GM06990 (cell line): ENCODE measurements around the gene PICK1.

ENCODE experiments used
- DNase-seq: peaks from one replicate; pipeline ENCODE4 v3.0.0-alpha.2; 2011; ENCODE audit not compliant: insufficient read length; ENCODE audit errors: extremely low read depth
- H3K27me3 ChIP-seq: replicated peaks from 2 replicates; pipeline ENCODE4 v1.6.0; 2011; ENCODE audit warnings: low read length; ENCODE audit not compliant: control insufficient read depth, insufficient read depth
- H3K36me3 ChIP-seq: 2 replicates; pipeline ENCODE4 v1.5.1; 2011; ENCODE audit warnings: low read length; ENCODE audit not compliant: control insufficient read depth, insufficient read depth
- H3K4me3 ChIP-seq: replicated peaks from 2 replicates; pipeline ENCODE4 v1.5.1; 2011; ENCODE audit warnings: low read depth, mild to moderate bottlenecking, control low read depth, low read length
- CTCF ChIP-seq: IDR thresholded peaks from 2 replicates; pipeline ENCODE4 v1.5.1; 2011; ENCODE audit warnings: low read length, control low read depth, mild to moderate bottlenecking, inconsistent platforms; ENCODE audit not compliant: insufficient read depth, poor library complexity, severe bottlenecking

The PICK1 gene

DNA sequence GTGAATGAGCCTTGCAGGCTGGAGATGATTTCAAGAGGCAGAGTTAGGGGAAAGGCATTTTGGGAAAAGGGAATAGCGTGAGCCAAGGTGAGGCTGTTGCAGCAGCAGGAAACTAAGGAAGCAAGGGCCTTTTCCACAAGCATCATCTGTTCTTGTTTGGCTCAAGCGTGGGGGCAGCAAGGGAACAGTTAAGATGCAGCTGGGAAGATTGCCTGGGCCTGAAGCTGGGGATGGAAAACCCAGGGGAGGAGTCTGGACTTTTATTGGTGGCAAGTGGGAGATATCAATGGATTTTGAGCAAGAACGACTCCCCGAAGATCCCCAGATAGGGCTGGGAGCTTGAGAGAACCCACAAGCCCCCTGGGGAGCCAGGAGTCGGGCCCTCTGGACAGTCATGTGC, 27.3 kb upstream of the PICK1 start:
- DNase-seq, result no peak
- no peak for TF ChIP-seq CTCF
- H3K36me3 ChIP-seq, result no peaks in the 10 kb centered on the region
- peaks cover 3% of the 10 kb centered on the region for H3K27me3 ChIP-seq
- H3K4me3 ChIP-seq, result no peak overlapping the region

- TF ChIP-seq CTCF, result no peak
- H3K36me3 ChIP-seq, result no peaks in the 10 kb centered on the region
- H3K27me3 ChIP-seq, result peaks cover 1% of the 10 kb centered on the region
- no peak for DNase-seq
- H3K4me3 ChIP-seq, result no peak overlapping the region
These were observed 26.7 kb upstream of the PICK1 start for GRCh38 chr22:38030311-38031133.

GRCh38 chr22:38031491-38031890, 25.7 kb upstream of the PICK1 start:
- Histone ChIP-seq H3K4me3 (no peak overlapping the region), H3K36me3 (no peaks in the 10 kb centered on the region), H3K27me3 (no peaks in the 10 kb centered on the region; the same call in 1 of the 2 replicates)
- TF ChIP-seq CTCF, result no peak
- DNase-seq, result no peak

DNA sequence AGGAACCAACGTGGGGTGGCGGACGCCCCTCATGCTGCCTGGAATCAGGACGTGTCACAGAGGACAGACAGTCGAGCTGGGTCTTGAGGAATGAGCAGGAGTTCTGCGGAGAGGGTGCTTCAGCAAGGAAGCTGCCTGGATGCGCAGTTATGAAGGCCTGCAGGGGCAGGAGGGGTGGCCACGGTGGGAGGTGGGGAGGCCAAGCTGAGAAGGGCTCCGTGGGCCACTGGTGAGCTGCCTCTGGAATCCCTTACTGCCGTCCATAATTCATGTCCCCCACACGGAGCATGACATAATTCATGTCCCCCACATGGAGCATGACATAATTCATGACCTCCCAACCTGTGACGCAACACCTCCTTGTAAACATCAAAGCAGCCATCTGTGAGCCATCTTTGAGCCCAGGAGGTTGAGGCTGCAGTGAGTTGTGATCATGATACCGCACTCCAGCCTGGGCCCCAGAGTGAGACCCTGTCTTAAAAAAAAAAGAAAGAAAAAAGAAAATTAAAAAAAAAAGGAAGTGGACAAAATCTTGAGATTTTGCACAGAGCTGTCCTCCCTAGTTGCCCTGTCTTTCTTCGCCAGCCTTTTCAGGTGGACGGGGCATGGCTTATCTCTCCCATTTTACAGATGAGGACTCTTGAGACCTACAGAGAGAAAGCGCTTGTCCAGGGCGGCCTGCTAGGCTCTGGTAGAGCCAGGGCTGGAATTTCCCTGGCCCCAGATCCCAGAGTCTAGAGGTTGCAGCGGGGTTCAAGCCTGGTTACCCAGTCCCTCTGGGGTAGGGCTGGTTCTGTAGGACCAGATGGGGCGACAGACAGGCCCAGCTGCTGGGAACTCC, 24.3 kb upstream of the PICK1 start:
- no peak for TF ChIP-seq CTCF
- no peak overlapping the region for H3K4me3 ChIP-seq
- H3K36me3 ChIP-seq, result no peaks in the 10 kb centered on the region
- DNase-seq, result no peak
- H3K27me3 ChIP-seq, result no peaks in the 10 kb centered on the region

DNA sequence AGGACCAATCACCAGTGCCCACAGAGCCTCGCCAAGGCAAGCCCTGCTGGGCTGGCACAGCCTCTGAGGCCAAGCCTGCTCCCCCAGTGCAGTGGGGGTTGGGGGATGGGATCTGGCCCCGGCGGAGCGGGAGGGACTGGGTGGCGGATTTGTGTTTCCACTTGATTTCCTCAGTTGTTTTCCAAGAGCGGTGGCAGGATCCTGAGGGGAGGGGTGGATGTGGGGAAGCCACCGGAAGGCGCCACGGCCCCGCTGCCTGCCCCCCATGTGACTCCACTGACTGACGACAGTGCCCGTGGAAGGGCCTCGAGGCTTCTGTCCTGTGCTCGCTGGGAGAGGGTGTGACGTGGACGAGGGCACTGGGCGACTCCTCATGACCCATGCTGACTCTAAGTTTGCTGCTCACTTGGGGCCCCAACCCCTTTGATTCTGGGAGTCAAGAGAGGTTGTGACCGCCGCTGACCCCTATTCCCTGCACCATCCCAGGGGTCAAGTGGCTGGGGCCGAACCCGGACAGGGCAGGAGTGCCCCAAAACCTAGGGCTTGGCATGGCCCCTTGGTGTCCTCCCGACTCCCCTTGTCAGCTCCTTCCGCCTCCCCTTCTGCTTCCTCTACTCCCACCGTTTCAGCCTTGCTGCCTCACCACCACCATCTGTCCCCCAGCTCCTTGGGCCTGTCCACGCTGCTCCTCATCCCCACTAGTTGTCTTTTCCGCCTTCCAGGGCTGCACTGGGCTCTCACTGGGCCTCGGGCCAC, 23.5 kb upstream of the PICK1 start:
- Histone ChIP-seq H3K27me3 (no peaks in the 10 kb centered on the region), H3K4me3 (no peak overlapping the region), H3K36me3 (no peaks in the 10 kb centered on the region)
- no peak for DNase-seq
- TF ChIP-seq CTCF, result no peak
